GM19025 (cell line): ENCODE data around the gene ARHGEF4.
A peak's percentile ranks its signal among the peaks of the same experiment; 100 is the strongest.

Experiments used
- ATAC-seq: cut with Tn5 transposase; IDR thresholded peaks from one replicate; pipeline ENCODE4 v1.9.1; 2021; ENCODE audit warnings: mild to moderate bottlenecking, low read depth, moderate library complexity; ENCODE audit not compliant: unreplicated experiment

The ARHGEF4 gene

GRCh38 chr2:130814931-130815680 lies 21.6 kb upstream of the ARHGEF4 start:
- no peak for ATAC-seq

- ATAC-seq, result no peak
Measured at GRCh38 chr2:130818809-130819208, 17.9 kb upstream of the ARHGEF4 start.

GRCh38 chr2:130819226-130819607 lies 17.5 kb upstream of the ARHGEF4 start:
- ATAC-seq, result no peak

- ATAC-seq, result no peak
Measured at GRCh38 chr2:130819608-130820278, 17.0 kb upstream of the ARHGEF4 start.

GRCh38 chr2:130820279-130820861 lies 16.3 kb upstream of the ARHGEF4 start:
- ATAC-seq, result no peak

GRCh38 chr2:130821867-130822266 lies 14.8 kb upstream of the ARHGEF4 start:
- ATAC-seq, result no peak

- ATAC-seq, result no peak
Measured at GRCh38 chr2:130822766-130823165, 13.9 kb upstream of the ARHGEF4 start.

- no peak for ATAC-seq
Measured at GRCh38 chr2:130823171-130823885, 13.4 kb upstream of the ARHGEF4 start.

- ATAC-seq, result peak; percentile 58
Measured at GRCh38 chr2:130823886-130824491, 12.7 kb upstream of the ARHGEF4 start.

- peak; percentile 82 for ATAC-seq
Measured at GRCh38 chr2:130824492-130825061, 12.1 kb upstream of the ARHGEF4 start.

GRCh38 chr2:130825231-130825965 lies 11.3 kb upstream of the ARHGEF4 start:
- ATAC-seq, result no peak

- no peak for ATAC-seq
Measured at GRCh38 chr2:130825966-130826253, 10.8 kb upstream of the ARHGEF4 start.

GRCh38 chr2:130826419-130826818 lies 10.3 kb upstream of the ARHGEF4 start:
- ATAC-seq, result no peak

GRCh38 chr2:130826821-130827501 lies 9.8 kb upstream of the ARHGEF4 start:
- ATAC-seq, result no peak

- no peak for ATAC-seq
Measured at GRCh38 chr2:130827502-130828251, 9.0 kb upstream of the ARHGEF4 start.

- no peak for ATAC-seq
Measured at GRCh38 chr2:130828461-130828860, 8.3 kb upstream of the ARHGEF4 start.

- ATAC-seq, result no peak
Measured at GRCh38 chr2:130829015-130829414, 7.7 kb upstream of the ARHGEF4 start.

- no peak for ATAC-seq
Measured at GRCh38 chr2:130830538-130830937, 6.2 kb upstream of the ARHGEF4 start.

- no peak for ATAC-seq
Measured at GRCh38 chr2:130831356-130831755, 5.4 kb upstream of the ARHGEF4 start.
